SH-SY5Y (cell line): Measurements from ENCODE around the gene RELB.

Experiments used
- GATA2 ChIP-seq: IDR thresholded peaks from 2 replicates; pipeline ENCODE4 v1.6.1; 2011; ENCODE audit warnings: mild to moderate bottlenecking, low read depth, low read length
- GATA3 ChIP-seq: IDR thresholded peaks from 2 replicates; pipeline ENCODE4 v1.6.1; 2011; ENCODE audit warnings: low read depth, mild to moderate bottlenecking, low read length, moderate library complexity

- TF ChIP-seq GATA3 (no peak), GATA2 (no peak)
These were observed 7.3 kb downstream of the RELB start for GRCh38 chr19:45008552-45008951.
